Measurements from ENCODE around the gene PEX14. TPM values are rescaled to one million over a fixed set of nuclear protein-coding genes. Genes with fewer than 3 reads are reported as not detected.

The PEX14 gene
- total RNA-seq, 4 donors from 2014 or later: 16.3 to 29.7 (median 26.2) TPM

DNA sequence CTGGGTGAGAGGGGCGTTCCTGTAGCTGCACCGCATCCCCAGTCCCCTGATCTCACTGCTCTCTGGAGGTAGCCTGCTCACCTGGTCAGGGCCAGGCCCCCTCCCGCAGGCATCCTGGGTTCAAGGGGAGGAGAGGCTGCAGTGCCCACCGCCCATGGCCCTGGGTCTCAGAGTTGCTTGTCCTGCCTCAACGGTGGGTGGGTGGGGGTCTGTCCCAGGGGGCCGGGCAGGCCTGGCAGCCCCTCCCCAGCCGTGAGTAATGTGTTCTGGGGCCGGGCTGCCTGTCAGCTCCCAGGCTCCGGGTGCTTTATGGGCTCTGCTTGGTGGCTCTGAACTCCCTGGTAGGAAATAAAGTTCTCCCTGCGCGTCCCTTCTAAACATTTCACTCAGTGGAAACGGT, 194.8 kb downstream of the PEX14 start:
- peak overlapping the region in 1 of 4 donors; percentile 81 for H3K27ac ChIP-seq
- no peaks in the 10 kb centered on the region for H3K9me3 ChIP-seq
- TF ChIP-seq, protein P1, sequence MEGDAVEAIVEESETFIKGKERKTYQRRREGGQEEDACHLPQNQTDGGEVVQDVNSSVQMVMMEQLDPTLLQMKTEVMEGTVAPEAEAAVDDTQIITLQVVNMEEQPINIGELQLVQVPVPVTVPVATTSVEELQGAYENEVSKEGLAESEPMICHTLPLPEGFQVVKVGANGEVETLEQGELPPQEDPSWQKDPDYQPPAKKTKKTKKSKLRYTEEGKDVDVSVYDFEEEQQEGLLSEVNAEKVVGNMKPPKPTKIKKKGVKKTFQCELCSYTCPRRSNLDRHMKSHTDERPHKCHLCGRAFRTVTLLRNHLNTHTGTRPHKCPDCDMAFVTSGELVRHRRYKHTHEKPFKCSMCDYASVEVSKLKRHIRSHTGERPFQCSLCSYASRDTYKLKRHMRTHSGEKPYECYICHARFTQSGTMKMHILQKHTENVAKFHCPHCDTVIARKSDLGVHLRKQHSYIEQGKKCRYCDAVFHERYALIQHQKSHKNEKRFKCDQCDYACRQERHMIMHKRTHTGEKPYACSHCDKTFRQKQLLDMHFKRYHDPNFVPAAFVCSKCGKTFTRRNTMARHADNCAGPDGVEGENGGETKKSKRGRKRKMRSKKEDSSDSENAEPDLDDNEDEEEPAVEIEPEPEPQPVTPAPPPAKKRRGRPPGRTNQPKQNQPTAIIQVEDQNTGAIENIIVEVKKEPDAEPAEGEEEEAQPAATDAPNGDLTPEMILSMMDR (IDR thresholded peaks at IDR 0.05): no peak
- TF ChIP-seq POLR2A (IDR thresholded peaks at IDR 0.05): no peak
- H3K36me3 ChIP-seq: peaks cover 0 to 23% (median 0%) of the 10 kb centered on the region in 3 donors
- H3K4me1 ChIP-seq: peaks cover 0 to 66% (median 0%) of the 10 kb centered on the region in 4 donors
- H3K4me3 ChIP-seq: no peak overlapping the region
- H3K27me3 ChIP-seq: no peaks in the 10 kb centered on the region
- DNase-seq: no peak

DNA sequence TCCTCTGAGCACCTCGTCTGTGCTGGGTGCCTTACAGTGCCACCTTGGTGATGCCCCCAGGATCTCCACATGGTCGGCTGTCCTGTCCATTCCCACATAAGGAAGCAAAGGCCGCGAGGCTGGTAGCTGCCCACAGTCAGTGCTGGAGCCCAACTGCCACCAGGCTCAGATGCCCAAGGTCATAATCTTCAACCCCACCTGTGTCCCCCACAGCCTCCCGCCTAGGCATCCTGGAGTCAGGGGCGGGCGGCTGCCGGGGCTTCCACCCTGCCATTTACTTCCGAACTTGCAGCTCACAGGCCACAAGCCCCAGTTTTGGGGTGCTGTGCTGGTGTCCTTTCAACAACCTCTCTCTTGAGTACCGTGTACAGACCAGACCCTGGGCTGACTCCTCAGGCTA, 195.4 kb downstream of the PEX14 start:
- H3K27ac ChIP-seq: peak overlapping the region in 1 of 4 donors; percentile 81
- no peaks in the 10 kb centered on the region for H3K27me3 ChIP-seq
- TF ChIP-seq POLR2A (IDR thresholded peaks at IDR 0.05): no peak
- TF ChIP-seq, protein P1 (IDR thresholded peaks at IDR 0.05): no peak
- peaks cover 0 to 17% (median 0%) of the 10 kb centered on the region in 3 donors for H3K36me3 ChIP-seq
- no peaks in the 10 kb centered on the region for H3K9me3 ChIP-seq
- H3K4me3 ChIP-seq: no peak overlapping the region
- no peak for DNase-seq
- H3K4me1 ChIP-seq: peaks cover 0 to 72% (median under 1%) of the 10 kb centered on the region in 4 donors

DNA sequence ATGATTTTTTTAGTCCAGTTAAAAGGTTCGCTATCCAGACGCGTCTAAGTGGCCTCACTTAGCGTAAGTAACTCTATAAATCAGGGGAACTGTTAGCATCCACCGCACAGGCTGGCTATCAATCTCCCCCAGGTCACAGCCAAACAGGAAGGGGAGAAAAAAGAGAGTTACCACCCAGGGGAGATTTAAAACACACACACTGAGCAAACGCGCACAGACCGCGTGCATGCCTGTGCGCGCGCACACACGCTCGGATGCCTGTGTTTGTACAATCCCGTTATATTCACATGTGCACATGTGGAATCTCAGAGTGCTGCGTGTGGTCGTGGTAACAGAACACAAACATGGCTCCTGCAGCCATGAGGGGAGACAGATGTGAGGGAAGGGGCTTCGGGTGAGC, 196.3 kb downstream of the PEX14 start:
- DNase-seq: no peak
- Histone ChIP-seq H3K4me1 (peaks cover 0 to 81% (median 3%) of the 10 kb centered on the region in 4 donors), H3K27me3 (no peaks in the 10 kb centered on the region), H3K36me3 (peaks cover 0 to 14% (median 0%) of the 10 kb centered on the region in 3 donors), H3K4me3 (no peak overlapping the region), H3K9me3 (no peaks in the 10 kb centered on the region), H3K27ac (peak overlapping the region in 1 of 4 donors; percentile 81)
- TF ChIP-seq, protein P1 (IDR thresholded peaks at IDR 0.05): no peak
- no peak for TF ChIP-seq POLR2A (IDR thresholded peaks at IDR 0.05)

DNA sequence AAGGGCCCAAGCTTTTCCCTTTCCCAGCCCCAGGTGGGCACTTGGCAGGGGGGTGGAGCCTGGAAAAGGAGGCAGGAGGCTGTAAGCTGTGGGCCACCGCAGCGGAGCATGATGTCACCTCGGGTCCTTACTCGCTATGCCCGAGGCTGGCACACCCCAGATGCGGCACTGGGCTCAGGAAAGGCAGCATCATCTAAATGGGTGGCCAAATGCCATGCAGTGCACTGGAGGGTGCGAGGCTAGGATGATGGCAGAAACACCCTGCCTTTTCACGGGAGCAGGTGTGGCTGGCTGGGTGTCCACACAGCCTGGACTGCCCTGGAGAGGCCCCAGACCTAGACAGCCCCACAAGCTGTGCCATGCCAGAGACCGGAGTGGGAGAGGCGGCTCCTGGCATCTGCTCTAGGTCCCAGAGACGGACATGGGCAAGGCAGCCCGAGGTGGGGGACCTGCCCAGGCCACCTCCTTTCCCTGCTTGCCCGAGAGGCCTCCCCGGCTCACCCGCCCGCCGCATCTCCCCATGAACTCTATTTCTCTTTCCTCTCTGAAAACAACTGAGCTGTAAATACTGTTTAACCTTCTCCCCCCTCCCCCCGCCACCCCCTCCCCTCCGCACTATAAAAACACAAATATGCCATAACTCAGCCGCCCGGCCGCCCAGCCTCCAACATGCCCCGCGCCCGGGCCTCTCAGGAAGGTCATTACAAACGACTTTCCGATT, 197.0 kb downstream of the PEX14 start:
- no peaks in the 10 kb centered on the region for H3K27me3 ChIP-seq
- no peak for DNase-seq
- H3K9me3 ChIP-seq: no peaks in the 10 kb centered on the region
- H3K4me3 ChIP-seq: no peak overlapping the region
- peak overlapping the region in 1 of 4 donors; percentile 81 for H3K27ac ChIP-seq
- H3K36me3 ChIP-seq: peaks cover 0 to 12% (median 0%) of the 10 kb centered on the region in 3 donors
- peaks cover 0 to 84% (median 4%) of the 10 kb centered on the region in 4 donors for H3K4me1 ChIP-seq
- TF ChIP-seq, protein P1 (IDR thresholded peaks at IDR 0.05): no peak
- no peak for TF ChIP-seq POLR2A (IDR thresholded peaks at IDR 0.05)

DNA sequence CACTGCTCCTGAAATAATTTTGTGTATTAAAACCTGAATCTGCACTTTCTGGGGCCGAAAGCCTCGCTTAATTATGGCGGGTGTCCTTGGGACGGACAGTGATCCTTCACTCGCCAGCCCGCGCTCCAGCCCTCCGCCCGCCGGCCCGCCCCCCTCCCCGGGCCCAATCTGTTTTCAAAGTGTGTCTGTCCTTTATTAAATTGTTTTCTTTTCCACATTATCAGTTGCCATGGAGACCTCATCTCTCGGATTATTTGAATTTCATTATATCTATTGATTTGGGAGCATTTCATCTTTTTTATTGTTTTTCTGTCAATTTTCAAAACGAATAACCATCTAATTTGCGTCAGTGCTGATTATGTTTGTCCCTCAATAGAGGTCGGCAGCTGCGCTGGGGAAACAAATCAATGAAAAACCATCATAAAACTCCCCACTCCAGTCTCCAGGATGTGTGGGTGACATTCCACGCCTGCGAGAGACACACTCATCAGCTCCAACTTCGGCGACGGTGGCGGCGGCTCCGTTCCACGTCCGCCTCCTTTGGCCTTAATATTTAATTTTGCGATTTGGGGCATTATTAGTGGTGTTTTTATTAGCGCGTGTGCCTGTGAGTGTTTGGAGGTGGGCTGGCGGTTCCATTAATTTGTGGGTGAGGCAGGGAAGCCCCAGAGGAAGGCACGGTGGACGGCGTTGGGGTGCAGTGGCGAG, 197.7 kb downstream of the PEX14 start:
- TF ChIP-seq, protein P1 (IDR thresholded peaks at IDR 0.05): no peak
- TF ChIP-seq POLR2A (IDR thresholded peaks at IDR 0.05): no peak
- H3K4me3 ChIP-seq: no peak overlapping the region
- H3K36me3 ChIP-seq: peaks cover 0 to 5% (median 0%) of the 10 kb centered on the region in 3 donors
- no peaks in the 10 kb centered on the region for H3K27me3 ChIP-seq
- no peak for DNase-seq
- peak overlapping the region in 1 of 4 donors; percentile 81 for H3K27ac ChIP-seq
- no peaks in the 10 kb centered on the region for H3K9me3 ChIP-seq
- H3K4me1 ChIP-seq: peaks cover 0 to 84% (median 4%) of the 10 kb centered on the region in 4 donors
